Cardiac muscle cell (in vitro differentiated cells and primary cell): ENCODE data around the gene PUS1. TPM values are rescaled to one million over a fixed set of nuclear protein-coding genes. Genes with fewer than 3 reads are reported as not detected.

Source experiments
- DNase-seq, 2 donors: peaks; one replicate each; pipeline versions ENCODE4 v3.0.0 to v3.0.0-alpha.2; 2010 to 2017; ENCODE audit warnings: low read depth in 1 of 2, low spot score in 1 of 2
- H3K27ac ChIP-seq: fragments of 200-600 bp; sonication (generic); 2 replicates; pipeline ENCODE4 v1.5.1; 2016
- H3K27me3 ChIP-seq: fragments of 200-600 bp; sonication (generic); 2 replicates; pipeline ENCODE4 v1.6.0; 2016; ENCODE audit warnings: control low read depth
- H3K36me3 ChIP-seq: fragments of 200-600 bp; sonication (generic); 2 replicates; pipeline ENCODE4 v1.5.1; 2016; ENCODE audit warnings: control low read depth
- H3K4me1 ChIP-seq: fragments of 200-600 bp; sonication (generic); 2 replicates; pipeline ENCODE4 v1.8.1; 2017; ENCODE audit warnings: low read depth, mild to moderate bottlenecking, mixed run types
- H3K4me3 ChIP-seq: fragments of 200-600 bp; sonication (generic); 2 replicates; pipeline ENCODE4 v1.5.1; 2016; ENCODE audit warnings: mild to moderate bottlenecking
- H3K9me3 ChIP-seq: fragments of 200-600 bp; sonication (generic); 2 replicates; pipeline ENCODE4 v1.5.1; 2017; ENCODE audit warnings: low read depth, mild to moderate bottlenecking, control low read depth
- CTCF ChIP-seq: IDR thresholded peaks from 2 replicates; pipeline ENCODE4 v1.5.1; 2012; ENCODE audit warnings: low read depth, mild to moderate bottlenecking, low read length
- polyA plus RNA-seq: library from polyadenylated mRNA; unstranded; fragments of >200 nt; fragmentation: Nextera tagmentation; extraction: Ambion mirVana; gene quantifications from 2 replicates; pipeline ENCODE4 v1.2.1, GENCODE V29; 2016
- total RNA-seq: library from RNA; depleted of rRNA; stranded (reverse); fragments of >200 nt; gene quantifications from 2 replicates; pipeline ENCODE4 v1.2.3, GENCODE V29; 2016

The PUS1 gene
- total and polyA plus RNA-seq, 2 experiments from 2014 or later: 7.2 to 10.4 TPM

DNA sequence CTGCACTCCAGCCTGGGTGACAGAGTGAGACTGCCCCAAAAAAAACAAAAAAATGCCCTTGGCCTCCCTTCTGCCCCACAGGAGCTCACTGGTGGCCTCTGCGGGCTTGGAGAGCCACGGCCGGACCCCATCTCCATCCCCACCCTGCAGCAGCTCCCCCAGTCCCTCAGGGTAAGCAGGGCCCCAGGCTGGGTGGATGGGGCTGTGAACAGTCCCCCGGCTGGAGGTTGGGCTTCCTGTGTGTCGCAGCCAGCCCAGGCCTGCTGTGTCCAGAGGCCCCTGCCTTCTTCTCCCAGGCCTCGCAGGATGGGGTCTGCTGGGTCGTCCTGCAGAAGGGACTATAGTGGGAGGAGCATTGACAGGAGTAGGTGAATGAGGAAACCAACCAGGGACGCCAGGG lies 15.4 kb upstream of the PUS1 start:
- DNase-seq: no peak
- H3K36me3 ChIP-seq: peaks cover 31% of the 10 kb centered on the region
- no peaks in the 10 kb centered on the region for H3K4me1 ChIP-seq
- H3K4me3 ChIP-seq: no peak overlapping the region
- no peak for TF ChIP-seq CTCF
- no peaks in the 10 kb centered on the region for H3K9me3 ChIP-seq
- no peak overlapping the region for H3K27ac ChIP-seq
- no peaks in the 10 kb centered on the region for H3K27me3 ChIP-seq

- Histone ChIP-seq H3K4me1 (no peaks in the 10 kb centered on the region), H3K4me3 (no peak overlapping the region), H3K9me3 (no peaks in the 10 kb centered on the region), H3K27ac (no peak overlapping the region), H3K27me3 (no peaks in the 10 kb centered on the region), H3K36me3 (peaks cover 31% of the 10 kb centered on the region)
- TF ChIP-seq CTCF: no peak
- DNase-seq: no peak
Measured at GRCh38 chr12:131914179-131914702, 14.8 kb upstream of the PUS1 start.

DNA sequence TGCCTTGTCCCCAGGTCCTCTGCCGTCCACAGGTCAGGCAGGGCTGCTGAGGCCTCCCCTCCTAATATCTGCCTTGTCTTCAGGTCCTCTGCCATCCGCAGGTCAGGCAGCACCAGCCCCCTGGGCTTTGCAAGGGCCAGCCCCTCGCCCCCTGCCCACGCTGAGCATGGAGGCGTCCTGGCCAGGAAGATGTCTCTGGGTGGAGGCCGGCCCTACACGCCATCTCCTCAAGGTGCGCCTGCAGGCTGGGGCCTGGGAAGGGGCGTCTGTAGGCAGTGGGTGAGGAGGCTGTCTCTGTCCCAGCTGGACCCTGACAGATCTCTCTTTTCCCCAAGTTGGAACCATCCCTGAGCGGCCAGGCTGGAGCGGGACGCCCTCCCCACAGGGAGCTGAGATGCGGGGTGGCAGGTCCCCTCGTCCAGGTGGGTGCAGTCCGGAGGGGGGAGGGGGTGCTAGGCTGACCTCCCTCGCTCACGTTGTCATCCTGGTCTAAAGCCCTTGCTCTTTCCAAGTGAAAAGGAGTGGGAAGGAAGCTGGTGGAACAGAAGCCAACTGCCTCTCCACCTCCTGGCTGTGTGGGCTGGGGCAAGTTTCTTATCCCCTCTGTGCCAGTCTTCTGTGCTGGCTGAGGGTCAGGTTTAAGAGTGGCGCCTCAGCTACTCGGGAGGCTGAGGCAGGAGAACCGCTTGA lies 13.9 kb upstream of the PUS1 start:
- DNase-seq: no peak
- Histone ChIP-seq H3K9me3 (no peaks in the 10 kb centered on the region), H3K4me3 (no peak overlapping the region), H3K36me3 (peaks cover 35% of the 10 kb centered on the region), H3K4me1 (no peaks in the 10 kb centered on the region), H3K27ac (no peak overlapping the region), H3K27me3 (no peaks in the 10 kb centered on the region)
- TF ChIP-seq CTCF: no peak

DNA sequence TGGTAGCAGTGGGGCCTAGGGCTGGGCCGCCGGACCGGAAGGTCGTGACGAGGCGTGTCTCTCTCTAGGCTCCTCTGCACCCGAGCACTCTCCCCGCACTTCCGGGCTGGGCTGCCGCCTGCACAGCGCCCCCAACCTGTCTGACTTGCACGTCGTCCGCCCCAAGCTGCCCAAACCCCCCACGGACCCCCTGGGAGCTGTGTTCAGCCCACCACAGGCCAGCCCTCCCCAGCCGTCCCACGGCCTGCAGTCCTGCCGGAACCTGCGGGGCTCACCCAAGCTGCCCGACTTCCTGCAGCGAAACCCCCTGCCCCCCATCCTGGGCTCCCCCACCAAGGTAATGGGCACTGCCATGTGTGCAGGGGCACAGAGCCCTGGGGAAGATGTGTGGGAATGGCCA lies 13.3 kb upstream of the PUS1 start:
- no peak overlapping the region for H3K4me3 ChIP-seq
- no peaks in the 10 kb centered on the region for H3K9me3 ChIP-seq
- no peak for DNase-seq
- H3K27ac ChIP-seq: no peak overlapping the region
- no peaks in the 10 kb centered on the region for H3K27me3 ChIP-seq
- peaks cover 33% of the 10 kb centered on the region for H3K36me3 ChIP-seq
- H3K4me1 ChIP-seq: no peaks in the 10 kb centered on the region
- TF ChIP-seq CTCF: no peak

- Histone ChIP-seq H3K4me1 (no peaks in the 10 kb centered on the region), H3K36me3 (peaks cover 32% of the 10 kb centered on the region), H3K4me3 (no peak overlapping the region), H3K9me3 (no peaks in the 10 kb centered on the region), H3K27me3 (no peaks in the 10 kb centered on the region), H3K27ac (no peak overlapping the region)
- no peak for DNase-seq
- TF ChIP-seq CTCF: no peak
Measured at GRCh38 chr12:131916306-131917138, 12.6 kb upstream of the PUS1 start.
